K562 treated with DMSO at 1 percent for 24 hours (cell line): ENCODE results near the gene PLRG1. TPM values are rescaled to one million over a fixed set of nuclear protein-coding genes. Genes with fewer than 3 reads are reported as not detected.

Source experiments
- total RNA-seq: library from RNA; unstranded; fragments of 300-600 nt; gene quantifications from 2 replicates; pipeline ENCODE4 v1.2.3, GENCODE V29; 2022; ENCODE audit warnings: low read depth; ENCODE audit not compliant: insufficient read depth

The PLRG1 gene
- 38.8 and 50.3 TPM in 2 replicates for total RNA-seq

GRCh38 chr4:154549894-154550790, at the start of gene PLRG1:
Gene PLRG1 (minus strand): TSS chr4:154550400. CDS start chr4:154550308, 92 bp downstream.

GRCh38 chr4:154590329-154591006, 40.3 kb upstream of the PLRG1 start, which contains the start of gene FGA:
Gene FGA (minus strand): TSS chr4:154590742. CDS start chr4:154590687, 55 bp downstream.

GRCh38 chr4:154562697-154563254, 12.6 kb upstream of the PLRG1 start, which contains the start of gene FGB:
Gene FGB (plus strand): TSS chr4:154563011. CDS start chr4:154563019, 8 bp downstream.

DNA sequence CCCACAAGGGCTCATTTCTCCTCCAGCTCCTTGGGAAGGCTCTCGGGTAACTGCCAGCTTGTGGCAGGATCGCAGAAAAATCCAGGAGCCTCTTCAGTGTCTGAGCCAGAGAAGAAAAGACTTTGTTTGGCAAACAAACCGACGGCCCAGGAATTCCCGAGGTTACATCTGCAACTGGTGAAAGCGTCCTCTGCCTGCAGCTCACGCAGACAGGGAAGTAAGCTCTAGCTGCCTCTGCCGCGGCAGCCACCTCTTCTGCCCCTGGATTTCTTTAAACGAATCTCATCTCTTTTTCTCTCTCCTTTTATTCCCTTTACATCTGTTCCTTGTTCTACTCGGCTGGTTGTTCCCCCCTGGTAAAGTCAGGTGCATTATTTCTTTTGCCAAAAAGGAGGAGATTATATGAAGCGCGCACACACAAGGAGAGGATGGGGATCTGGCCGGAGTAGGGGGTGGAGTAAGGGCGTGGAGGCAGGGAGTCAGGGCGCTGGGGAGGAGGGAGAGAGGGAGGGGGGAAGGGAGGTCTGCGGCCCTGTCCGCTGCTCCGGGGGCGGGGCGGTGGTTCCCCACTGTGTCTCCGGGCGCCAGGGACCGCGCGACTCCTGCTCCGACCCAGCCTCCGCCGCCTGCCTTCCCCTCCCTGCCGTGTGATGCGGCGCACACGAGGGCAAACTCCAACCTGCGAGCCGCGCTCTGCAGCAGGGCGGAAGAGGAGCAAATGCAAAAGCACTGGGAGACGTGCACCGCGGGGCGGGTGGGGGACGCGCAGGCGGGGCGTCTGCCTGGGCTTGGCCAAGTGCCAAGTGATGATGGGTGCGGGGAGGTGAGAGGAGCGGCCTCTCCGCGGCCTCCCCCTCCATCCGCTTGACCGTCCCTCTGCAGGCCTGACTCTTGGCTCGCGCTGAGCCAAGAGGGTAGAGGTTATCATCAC, 58.6 kb downstream of the PLRG1 start, which contains the start of gene DCHS2:
Gene DCHS2, minus strand, starts transcription at position 459 of the 931 bp plus-strand sequence. Its CDS starts 444 bp downstream, at position 15.

Other genes with a start within 250 kb of the PLRG1 start
- gene DCHS2, start 58.6 kb downstream of the PLRG1 start, total RNA-seq: 4.2 and 5.6 TPM in 2 replicates
- gene FGB, start 12.6 kb upstream of the PLRG1 start, total RNA-seq: not detected in 2 replicates
- not detected in 2 replicates for gene FGA, start 40.3 kb upstream of the PLRG1 start, total RNA-seq
- 0.63 and 0.86 TPM in 2 replicates for gene FGG, start 62.3 kb upstream of the PLRG1 start, total RNA-seq
- not detected in 2 replicates for gene LRAT, start 193.6 kb upstream of the PLRG1 start, total RNA-seq
- gene RBM46, start 230.9 kb upstream of the PLRG1 start, total RNA-seq: not detected in 2 replicates